NCI-H1930 (cell line): Measurements from ENCODE around the gene DUOXA2.

Experiments used
- DNase-seq, 2 experiments: peaks; one replicate each; lab custom pipeline; 2025; lab: John Stamatoyannopoulos, UW

The DUOXA2 gene

DNA sequence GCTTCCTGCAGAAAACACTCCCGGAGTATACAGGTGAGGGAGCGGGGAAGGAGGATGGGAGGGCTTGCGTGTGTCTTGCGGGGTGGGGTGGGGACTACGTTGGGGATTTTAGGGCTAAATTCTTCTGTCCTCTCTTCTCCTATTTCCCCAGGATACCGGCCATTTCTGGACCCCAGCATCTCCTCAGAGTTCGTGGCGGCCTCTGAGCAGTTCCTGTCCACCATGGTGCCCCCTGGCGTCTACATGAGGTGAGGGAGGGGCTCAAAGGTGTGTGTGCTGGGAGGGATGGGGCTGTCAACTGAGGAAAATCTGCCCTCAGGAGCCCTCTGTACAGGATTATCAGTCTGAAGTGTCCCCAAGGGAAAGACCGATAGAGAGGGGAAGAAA, 22.2 kb downstream of the DUOXA2 start:
- DNase-seq: no peak

DNA sequence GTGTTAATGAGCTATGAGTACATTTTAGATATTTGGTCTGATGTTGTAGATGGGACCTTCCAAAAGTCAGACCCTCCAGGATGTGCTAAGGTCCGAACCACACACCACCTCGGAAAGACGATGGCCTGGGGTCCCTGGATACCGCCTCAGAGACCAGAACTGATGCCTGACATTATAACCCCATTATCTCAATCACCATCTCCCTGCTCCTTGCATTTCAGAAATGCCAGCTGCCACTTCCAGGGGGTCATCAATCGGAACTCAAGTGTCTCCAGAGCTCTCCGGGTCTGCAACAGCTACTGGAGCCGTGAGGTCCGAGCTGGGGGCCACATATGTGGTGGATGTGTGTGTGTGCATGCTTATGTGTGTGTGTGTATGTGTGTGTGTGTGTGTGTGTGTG, 23.6 kb downstream of the DUOXA2 start:
- no peak for DNase-seq

DNA sequence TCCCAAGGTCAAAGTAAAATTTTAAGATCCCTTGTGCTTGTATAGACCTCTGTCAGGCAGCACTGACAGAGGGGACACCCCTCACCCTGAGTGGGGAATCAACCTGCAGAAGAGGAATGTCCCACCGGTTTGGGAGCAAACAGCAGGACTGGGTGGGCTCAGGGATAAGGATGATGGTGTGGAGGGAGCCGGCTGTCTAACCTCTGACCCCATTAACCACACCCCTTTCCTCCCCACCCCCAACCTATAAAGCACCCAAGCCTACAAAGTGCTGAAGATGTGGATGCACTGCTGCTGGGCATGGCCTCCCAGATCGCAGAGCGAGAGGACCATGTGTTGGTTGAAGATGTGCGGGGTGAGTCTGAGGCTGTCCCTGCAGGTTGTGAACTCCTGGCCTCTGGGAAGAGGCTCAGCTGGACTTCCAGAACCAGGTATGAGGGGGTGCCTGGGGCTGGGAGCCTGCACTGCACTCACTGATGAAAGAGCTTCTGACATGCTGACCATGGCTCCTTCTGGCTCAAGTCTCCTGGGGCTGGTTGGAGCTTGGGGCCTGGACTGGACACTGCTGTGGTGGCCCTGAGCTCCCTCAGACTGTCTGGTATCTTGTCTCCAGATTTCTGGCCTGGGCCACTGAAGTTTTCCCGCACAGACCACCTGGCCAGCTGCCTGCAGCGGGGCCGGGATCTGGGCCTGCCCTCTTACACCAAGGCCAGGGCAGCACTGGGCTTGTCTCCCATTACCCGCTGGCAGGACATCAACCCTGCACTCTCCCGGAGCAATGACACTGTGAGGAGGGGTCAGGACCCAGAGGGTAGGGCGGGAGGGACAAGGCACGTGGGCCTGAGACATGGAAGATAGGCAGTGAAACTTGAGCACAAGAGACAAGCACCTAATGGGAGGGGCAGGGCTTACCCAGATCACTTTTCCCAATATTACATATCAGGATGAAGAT, 25.0 kb downstream of the DUOXA2 start:
- DNase-seq: no peak

GRCh38 chr15:45139770-45140169, 25.6 kb downstream of the DUOXA2 start:
- DNase-seq: no peak

DNA sequence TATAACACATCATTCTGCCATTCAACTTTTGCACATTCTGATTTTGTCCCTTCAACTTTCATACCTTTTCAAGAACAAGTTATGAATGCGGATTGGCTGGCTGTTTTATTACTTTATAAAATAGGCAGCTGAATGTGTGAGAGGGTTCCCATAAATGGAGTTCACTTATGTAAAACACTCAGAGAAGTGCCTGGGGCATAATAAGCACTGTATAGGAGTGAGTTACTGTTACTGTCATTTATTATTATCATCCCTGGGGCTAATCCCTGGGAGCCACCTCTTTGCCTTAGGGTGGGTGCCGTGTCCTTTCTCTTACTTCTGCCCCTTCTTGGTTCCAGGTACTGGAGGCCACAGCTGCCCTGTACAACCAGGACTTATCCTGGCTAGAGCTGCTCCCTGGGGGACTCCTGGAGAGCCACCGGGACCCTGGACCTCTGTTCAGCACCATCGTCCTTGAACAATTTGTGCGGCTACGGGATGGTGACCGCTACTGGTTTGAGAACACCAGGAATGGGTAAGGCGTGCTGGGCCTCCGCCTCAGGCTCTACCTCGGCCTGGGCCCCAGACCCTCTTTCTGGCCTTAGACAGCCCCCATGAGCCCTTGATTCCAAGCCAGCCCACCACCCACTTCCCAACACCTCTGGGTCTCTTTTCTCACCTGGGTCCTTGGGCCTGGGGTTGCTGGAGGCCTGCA, 26.6 kb downstream of the DUOXA2 start:
- no peak for DNase-seq

- no peak for DNase-seq
Measured at GRCh38 chr15:45141386-45141785, 27.3 kb downstream of the DUOXA2 start.

- no peak for DNase-seq
Measured at GRCh38 chr15:45143056-45143455, 28.9 kb downstream of the DUOXA2 start.

GRCh38 chr15:45143946-45144345, 29.8 kb downstream of the DUOXA2 start:
- no peak for DNase-seq

GRCh38 chr15:45144775-45145174, 30.6 kb downstream of the DUOXA2 start:
- DNase-seq: no peak

GRCh38 chr15:45146405-45146804, 32.3 kb downstream of the DUOXA2 start:
- DNase-seq: no peak

DNA sequence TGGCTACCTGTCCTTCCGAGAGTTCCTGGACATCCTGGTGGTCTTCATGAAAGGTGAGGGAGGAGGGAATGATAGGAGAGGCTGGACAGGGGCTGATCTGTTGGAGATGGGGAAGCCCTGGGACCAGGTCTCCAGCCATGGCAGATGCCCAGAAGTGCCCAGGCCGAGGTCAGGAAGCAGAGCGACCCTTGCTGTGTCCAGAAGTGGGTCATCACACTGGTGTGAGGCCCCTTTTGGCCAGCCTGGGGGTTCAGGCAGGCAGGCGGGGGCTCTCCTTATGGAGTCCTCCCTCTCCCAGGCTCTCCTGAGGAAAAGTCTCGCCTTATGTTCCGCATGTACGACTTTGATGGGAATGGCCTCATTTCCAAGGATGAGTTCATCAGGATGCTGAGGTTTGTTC, 33.5 kb downstream of the DUOXA2 start:
- no peak for DNase-seq

DNA sequence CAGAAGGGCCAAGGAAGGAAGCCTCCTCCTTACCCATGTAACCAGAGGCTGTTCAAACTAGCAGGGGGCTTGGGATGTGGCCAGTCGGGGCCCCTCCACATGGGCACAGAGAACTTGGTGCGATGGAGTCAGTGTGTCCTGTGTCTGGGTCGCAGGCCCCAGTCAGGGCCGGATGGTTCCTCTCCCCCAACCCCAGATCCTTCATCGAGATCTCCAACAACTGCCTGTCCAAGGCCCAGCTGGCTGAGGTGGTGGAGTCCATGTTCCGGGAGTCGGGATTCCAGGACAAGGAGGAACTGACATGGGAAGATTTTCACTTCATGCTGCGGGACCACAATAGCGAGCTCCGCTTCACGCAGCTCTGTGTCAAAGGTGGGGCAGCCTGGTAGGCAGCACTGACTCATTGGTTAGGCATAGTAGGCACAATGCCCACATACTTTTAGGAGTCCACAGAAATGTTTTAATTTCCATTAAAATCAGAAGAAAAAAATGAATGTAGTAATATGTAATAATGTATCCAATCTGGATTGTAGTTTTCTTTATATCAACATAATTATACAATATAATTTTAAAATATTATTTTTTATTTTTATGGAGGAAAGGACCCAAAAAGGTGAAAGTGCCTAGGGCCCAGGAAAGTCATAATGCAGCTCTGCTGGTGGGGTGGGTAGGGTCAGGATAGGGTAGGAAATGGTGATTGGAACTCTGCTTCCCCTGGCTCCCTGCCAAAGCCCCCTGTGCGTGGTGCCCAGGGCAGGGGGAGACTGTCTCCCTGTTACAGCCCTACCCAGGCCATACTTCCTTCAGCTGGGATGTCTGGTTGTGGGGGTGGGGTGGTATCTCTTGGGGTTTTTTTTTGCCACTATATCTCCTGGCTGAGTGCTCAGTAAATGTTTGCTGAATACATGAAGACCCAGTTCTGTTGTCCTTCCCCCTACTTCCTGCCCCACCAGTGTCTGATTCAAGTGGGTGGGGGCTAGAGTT, 34.2 kb downstream of the DUOXA2 start:
- no peak for DNase-seq

DNA sequence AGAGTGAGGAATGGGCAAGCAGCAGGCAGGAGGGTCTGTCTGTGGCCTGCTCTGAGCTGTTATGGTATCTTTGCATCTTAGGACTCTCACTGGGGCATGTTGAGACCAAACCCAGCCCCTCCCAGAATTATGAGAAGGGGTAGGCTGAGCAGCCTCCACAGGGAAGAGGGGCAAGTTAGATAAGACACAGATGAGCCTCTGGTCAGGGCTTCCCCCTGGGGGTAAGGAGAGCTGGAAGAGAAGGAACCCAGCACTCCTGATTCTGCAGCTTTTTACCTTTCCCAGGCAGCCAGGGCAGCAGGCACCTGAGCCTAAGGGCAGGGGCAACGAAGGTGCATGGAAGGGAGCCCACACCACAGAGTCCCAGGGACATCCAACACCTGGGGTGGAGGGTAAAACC, 34.9 kb downstream of the DUOXA2 start:
- DNase-seq: no peak

- DNase-seq: no peak
Measured at GRCh38 chr15:45150481-45150880, 36.4 kb downstream of the DUOXA2 start.

DNA sequence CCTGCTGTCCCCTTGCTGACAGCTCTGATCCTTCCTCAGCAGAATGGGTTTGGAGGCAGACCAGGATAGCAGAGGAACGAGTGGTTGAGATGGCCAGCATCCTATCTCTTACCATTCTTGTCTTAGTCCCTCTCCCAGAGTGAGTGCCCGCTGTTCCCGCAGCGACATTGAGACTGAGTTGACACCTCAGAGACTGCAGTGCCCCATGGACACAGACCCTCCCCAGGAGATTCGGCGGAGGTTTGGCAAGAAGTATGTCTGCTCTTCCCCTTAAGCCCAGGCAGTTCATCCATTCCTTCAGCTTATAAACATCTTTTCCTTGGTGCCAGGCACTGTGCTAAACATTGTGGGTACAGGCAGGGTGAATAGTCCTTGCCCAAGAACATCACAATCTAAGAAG, 36.9 kb downstream of the DUOXA2 start:
- no peak for DNase-seq

- DNase-seq: no peak
Measured at GRCh38 chr15:45151998-45152828, 38.1 kb downstream of the DUOXA2 start.

DNA sequence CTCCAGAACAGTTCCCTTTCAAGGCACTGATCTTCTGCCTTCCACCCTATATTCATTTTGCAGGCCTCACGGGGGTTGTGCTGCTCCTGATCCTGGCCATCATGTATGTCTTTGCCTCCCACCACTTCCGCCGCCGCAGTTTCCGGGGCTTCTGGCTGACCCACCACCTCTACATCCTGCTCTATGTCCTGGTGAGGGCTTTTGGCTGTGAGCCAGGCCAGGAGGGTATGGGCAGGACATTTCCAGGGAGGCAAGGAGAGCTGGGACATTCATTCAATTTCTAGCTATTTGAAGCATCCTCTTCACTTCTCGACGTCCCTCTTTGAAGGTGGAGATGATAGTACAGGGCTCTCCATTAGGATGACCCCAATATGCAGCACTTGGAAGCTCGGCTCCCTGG, 41.6 kb downstream of the DUOXA2 start:
- no peak for DNase-seq

DNA sequence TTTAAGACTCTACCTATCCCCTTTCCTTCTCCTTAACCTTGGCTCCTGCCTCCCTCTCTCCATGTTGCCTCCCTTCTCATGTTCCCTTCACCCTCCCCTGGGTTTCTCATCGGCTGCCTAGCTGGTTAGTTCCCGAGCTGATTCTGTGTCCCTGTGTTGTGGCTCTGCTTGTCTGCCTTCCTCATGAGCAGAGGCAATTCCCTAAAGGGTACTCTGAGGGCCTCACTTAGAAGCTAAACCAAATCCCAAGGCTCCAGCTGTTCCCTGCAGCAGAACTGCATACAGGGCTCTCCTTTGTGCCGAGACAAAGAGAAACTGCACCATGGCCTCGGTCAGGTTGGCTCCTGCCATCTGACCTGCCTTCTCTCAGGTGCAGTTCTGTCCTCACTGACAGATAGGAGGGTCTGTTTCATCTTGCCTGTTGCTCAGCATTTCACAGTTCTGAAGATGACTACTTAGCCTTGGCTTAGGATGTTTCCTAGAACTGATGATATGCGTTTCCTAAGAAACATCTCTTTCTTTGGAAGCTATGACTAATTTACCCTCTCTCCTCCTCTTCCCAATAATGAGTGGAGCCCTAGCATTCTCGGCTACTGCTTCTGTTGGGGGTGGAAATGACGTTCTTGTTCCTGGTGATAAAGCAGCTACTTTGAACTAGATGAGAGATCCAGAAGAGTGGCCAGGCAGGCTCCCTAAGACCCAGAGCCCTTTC, 42.8 kb downstream of the DUOXA2 start:
- no peak for DNase-seq

DNA sequence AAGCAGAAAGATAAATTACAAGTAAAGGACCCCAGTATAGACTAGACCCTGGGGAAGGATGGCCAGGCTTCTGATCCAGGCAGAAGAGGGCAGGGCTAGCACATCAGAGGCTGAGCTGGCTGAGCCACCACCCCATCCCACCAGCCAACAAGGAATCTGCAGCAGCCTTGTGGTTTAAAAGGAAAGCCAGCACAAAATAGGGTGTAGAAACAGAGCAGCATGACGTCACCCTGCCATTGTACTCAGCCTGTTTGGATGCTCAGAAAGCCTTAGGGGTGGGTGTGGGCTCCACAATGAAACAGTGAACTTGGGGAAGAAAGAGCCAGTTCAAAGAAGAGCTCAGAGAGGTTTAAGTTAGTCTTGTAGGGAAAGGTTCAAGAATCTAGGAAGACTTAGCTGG, 43.8 kb downstream of the DUOXA2 start:
- no peak for DNase-seq

DNA sequence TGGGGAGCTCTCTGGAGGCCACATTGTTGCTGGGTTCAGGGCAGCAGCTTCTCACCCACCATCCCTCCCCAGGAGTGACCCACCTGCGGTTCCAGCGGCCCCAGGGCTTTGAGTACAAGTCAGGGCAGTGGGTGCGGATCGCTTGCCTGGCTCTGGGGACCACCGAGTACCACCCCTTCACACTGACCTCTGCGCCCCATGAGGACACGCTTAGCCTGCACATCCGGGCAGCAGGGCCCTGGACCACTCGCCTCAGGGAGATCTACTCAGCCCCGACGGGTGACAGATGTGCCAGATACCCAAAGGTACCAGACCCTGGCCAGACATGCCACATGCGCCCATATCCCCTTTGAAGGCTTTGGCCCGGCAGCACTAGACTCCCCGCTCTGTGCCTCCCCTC, 47.5 kb downstream of the DUOXA2 start:
- no peak for DNase-seq
